Trophoblast cell (in vitro differentiated cells and primary cell): Measurements from ENCODE around the gene FBXO11.

ENCODE experiments used
- DNase-seq, 2 donors: peaks; one replicate each; pipeline ENCODE4 v3.0.0-alpha.2; 2016
- H2AFZ ChIP-seq: 2 replicates; pipeline ENCODE4 v1.6.1; 2013; ENCODE audit warnings: low read length, moderate library complexity, mild to moderate bottlenecking; ENCODE audit not compliant: insufficient read depth, poor library complexity
- H2AK5ac ChIP-seq: 2 replicates; pipeline ENCODE4 v1.6.1; 2013; ENCODE audit warnings: mild to moderate bottlenecking, low read length
- H2BK120ac ChIP-seq: 2 replicates; pipeline ENCODE4 v1.6.1; 2013; ENCODE audit warnings: low read length, mild to moderate bottlenecking, moderate library complexity; ENCODE audit not compliant: insufficient read depth, poor library complexity
- H2BK12ac ChIP-seq: 2 replicates; pipeline ENCODE4 v1.6.1; 2013; ENCODE audit warnings: mild to moderate bottlenecking, low read length, moderate library complexity
- H2BK5ac ChIP-seq: 2 replicates; pipeline ENCODE4 v1.6.1; 2013; ENCODE audit warnings: low read length, low read depth, moderate library complexity, mild to moderate bottlenecking; ENCODE audit not compliant: poor library complexity
- H3K14ac ChIP-seq: 2 replicates; pipeline ENCODE4 v1.6.1; 2013; ENCODE audit warnings: mild to moderate bottlenecking, low read length
- H3K18ac ChIP-seq: 2 replicates; pipeline ENCODE4 v1.6.1; 2013; ENCODE audit warnings: mild to moderate bottlenecking, low read length
- H3K23ac ChIP-seq: 2 replicates; pipeline ENCODE4 v1.6.1; 2013; ENCODE audit warnings: low read length
- H3K27ac ChIP-seq: 2 replicates; pipeline ENCODE4 v1.5.1; 2013; ENCODE audit warnings: low read depth, mild to moderate bottlenecking, inconsistent platforms, low read length, moderate library complexity
- H3K27me3 ChIP-seq: 2 replicates; pipeline ENCODE4 v1.6.1; 2013; ENCODE audit warnings: inconsistent platforms, mild to moderate bottlenecking, low read length, moderate library complexity; ENCODE audit not compliant: insufficient read depth
- H3K36me3 ChIP-seq, 2 experiments: 1 replicate in 1 of 2; 2 replicates in 1 of 2; pipeline ENCODE4 v1.6.1; 2013; ENCODE audit warnings: low read length in 2 of 2, mild to moderate bottlenecking in 2 of 2, moderate library complexity in 1 of 2; ENCODE audit not compliant: insufficient read depth in 2 of 2, control insufficient read depth in 1 of 2
- H3K4ac ChIP-seq: 2 replicates; pipeline ENCODE4 v1.6.1; 2013; ENCODE audit warnings: low read depth, mild to moderate bottlenecking, low read length, moderate library complexity
- H3K4me1 ChIP-seq, 2 experiments: 1 replicate in 1 of 2; 2 replicates in 1 of 2; pipeline ENCODE4 v1.6.1; 2013; ENCODE audit warnings: low read length in 2 of 2, mild to moderate bottlenecking in 2 of 2, moderate library complexity in 1 of 2; ENCODE audit not compliant: insufficient read depth in 2 of 2, control insufficient read depth in 1 of 2
- H3K4me2 ChIP-seq: 2 replicates; pipeline ENCODE4 v1.6.1; 2013; ENCODE audit warnings: inconsistent platforms, mild to moderate bottlenecking, low read length, moderate library complexity
- H3K4me3 ChIP-seq: 2 replicates; pipeline ENCODE4 v1.5.1; 2013; ENCODE audit warnings: mild to moderate bottlenecking, low read depth, low read length, inconsistent platforms
- H3K79me1 ChIP-seq: one replicate; pipeline ENCODE4 v1.6.1; 2013; ENCODE audit warnings: low read length
- H3K79me2 ChIP-seq: 2 replicates; pipeline ENCODE4 v1.6.1; 2013; ENCODE audit warnings: low read length, mild to moderate bottlenecking; ENCODE audit not compliant: control insufficient read depth, insufficient read depth, poor library complexity
- H3K9ac ChIP-seq: 2 replicates; pipeline ENCODE4 v1.6.1; 2013; ENCODE audit warnings: mild to moderate bottlenecking, low read length
- H3K9me3 ChIP-seq: 2 replicates; pipeline ENCODE4 v1.6.1; 2013; ENCODE audit warnings: low read depth, mild to moderate bottlenecking, control low read depth, inconsistent platforms, low read length; ENCODE audit not compliant: insufficient read depth
- H4K12ac ChIP-seq: 2 replicates; pipeline ENCODE4 v1.6.1; 2013; ENCODE audit warnings: low read depth, mild to moderate bottlenecking, low read length, moderate library complexity
- H4K8ac ChIP-seq: 2 replicates; pipeline ENCODE4 v1.6.1; 2013; ENCODE audit warnings: low read depth, mild to moderate bottlenecking, low read length, moderate library complexity
- H4K91ac ChIP-seq: one replicate; pipeline ENCODE4 v1.6.1; 2013; ENCODE audit warnings: low read depth, mild to moderate bottlenecking, low read length, moderate library complexity
- WGBS: extraction: QIAGEN DNeasy Blood & Tissue Kit; methylation state at CpG from one replicate; pipeline ENCODE4 v1.1.7; 2013; ENCODE audit warnings: missing lambda C conversion rate; ENCODE audit not compliant: insufficient read length, insufficient coverage; ENCODE audit errors: extremely low coverage; 5-methylcytosine and 5-hydroxymethylcytosine counted together

The FBXO11 gene

DNA sequence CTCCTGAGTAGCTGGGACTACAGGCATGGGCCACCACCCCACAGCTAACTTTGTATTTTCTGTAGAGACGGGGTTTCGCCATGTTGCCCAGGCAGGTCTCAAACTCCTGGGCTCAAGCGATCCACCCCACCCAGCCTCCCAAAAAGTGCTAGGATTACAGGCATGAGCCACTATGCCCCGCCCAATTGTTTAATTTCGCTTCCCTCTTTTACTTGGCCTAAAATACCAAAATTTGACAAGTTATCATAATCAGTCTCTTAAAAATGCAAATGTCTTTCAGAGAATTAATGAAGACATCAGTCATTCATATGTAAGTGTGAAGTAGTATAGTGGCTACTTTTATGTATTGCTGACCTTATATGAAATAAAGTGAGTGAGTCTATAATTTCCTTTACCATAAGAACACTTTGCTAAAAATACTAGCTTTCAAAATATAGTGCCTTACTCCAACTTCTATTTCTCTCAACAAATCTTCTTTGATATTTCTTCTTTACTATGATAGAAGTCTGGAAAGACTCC lies 9.8 kb downstream of the FBXO11 start:
- Histone ChIP-seq H3K36me3 (no peaks in the 10 kb centered on the region), H4K8ac (no peak overlapping the region), H3K23ac (no peak overlapping the region), H2AK5ac (no peak overlapping the region), H4K12ac (no peak overlapping the region), H3K14ac (no peak overlapping the region), H2AFZ (no peak overlapping the region), H3K9ac (no peak overlapping the region), H3K4ac (peak overlapping the region; percentile 99), H3K4me1 (no peaks in the 10 kb centered on the region), H3K4me2 (no peak overlapping the region), H3K4me3 (no peak overlapping the region), H3K18ac (no peak overlapping the region), H2BK120ac (no peak overlapping the region), H2BK5ac (no peak overlapping the region), H3K27ac (no peak overlapping the region), H4K91ac (no peak overlapping the region), H3K27me3 (no peaks in the 10 kb centered on the region), H2BK12ac (no peak overlapping the region), H3K9me3 (no peaks in the 10 kb centered on the region), H3K79me1 (no peaks in the 10 kb centered on the region), H3K79me2 (peaks cover 5% of the 10 kb centered on the region)
- WGBS, result no CpG with 5 or more reads among the region's 5 CpGs
- no peak for DNase-seq

DNA sequence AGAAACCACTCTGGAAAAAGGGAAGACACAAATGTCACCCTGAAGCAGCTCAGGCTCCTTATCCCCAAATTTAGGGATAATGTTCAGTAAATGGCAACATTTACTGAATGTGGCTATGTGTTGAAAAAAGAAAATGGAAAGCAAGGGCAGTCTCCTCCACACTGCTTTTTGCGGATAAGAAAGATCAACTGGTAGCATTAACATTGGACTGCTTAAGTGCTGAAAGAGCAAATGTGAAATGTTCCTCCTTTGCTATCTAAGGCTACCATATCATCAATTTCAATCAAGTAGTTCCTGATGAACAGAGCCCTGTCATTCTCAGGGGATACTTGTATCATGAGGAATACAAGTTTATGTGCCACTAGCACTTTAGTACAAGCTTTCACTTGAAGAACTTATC lies 12.5 kb downstream of the FBXO11 start:
- no peak overlapping the region for H2AFZ ChIP-seq
- no peak overlapping the region for H4K8ac ChIP-seq
- H3K4me3 ChIP-seq, result no peak overlapping the region
- H3K14ac ChIP-seq, result no peak overlapping the region
- no peaks in the 10 kb centered on the region for H3K27me3 ChIP-seq
- no peak overlapping the region for H4K12ac ChIP-seq
- H3K23ac ChIP-seq, result no peak overlapping the region
- H3K36me3 ChIP-seq, result peaks cover 0 to 1% of the 10 kb centered on the region in 2 experiments
- H3K79me1 ChIP-seq, result no peaks in the 10 kb centered on the region
- H3K4me2 ChIP-seq, result no peak overlapping the region
- no peak overlapping the region for H2BK12ac ChIP-seq
- no peak overlapping the region for H3K9ac ChIP-seq
- no peak overlapping the region for H2BK5ac ChIP-seq
- peaks cover 5% of the 10 kb centered on the region for H3K79me2 ChIP-seq
- H3K18ac ChIP-seq, result no peak overlapping the region
- no peak overlapping the region for H4K91ac ChIP-seq
- no peak for DNase-seq
- H3K27ac ChIP-seq, result no peak overlapping the region
- H2AK5ac ChIP-seq, result no peak overlapping the region
- no CpG with 5 or more reads among the region's 1 CpG for WGBS
- no peaks in the 10 kb centered on the region for H3K4me1 ChIP-seq
- H3K9me3 ChIP-seq, result no peaks in the 10 kb centered on the region
- H3K4ac ChIP-seq, result peak overlapping the region; percentile 91
- H2BK120ac ChIP-seq, result no peak overlapping the region

DNA sequence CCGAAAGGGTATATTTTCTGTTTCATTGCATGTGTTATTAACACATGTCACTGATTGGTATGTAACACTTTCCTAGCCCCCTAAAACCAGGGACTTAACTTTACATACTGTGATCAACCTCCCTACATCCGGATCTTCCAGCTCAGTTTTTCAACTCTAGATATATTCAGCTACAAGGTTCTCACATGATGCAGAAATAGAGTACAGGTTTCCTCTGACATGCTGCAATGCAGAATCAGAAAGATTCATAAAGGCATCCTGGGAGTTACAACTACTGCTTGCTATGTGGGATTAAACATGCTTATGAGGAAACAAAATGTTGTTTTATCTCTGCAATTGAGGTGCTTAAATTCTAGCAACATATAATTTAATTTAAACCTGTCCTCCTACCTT lies 14.0 kb downstream of the FBXO11 start:
- Histone ChIP-seq H4K91ac (no peak overlapping the region), H2BK5ac (no peak overlapping the region), H4K8ac (no peak overlapping the region), H3K79me2 (peaks cover 10% of the 10 kb centered on the region), H2BK120ac (no peak overlapping the region), H2AK5ac (no peak overlapping the region), H3K27ac (no peak overlapping the region), H3K79me1 (no peaks in the 10 kb centered on the region), H3K23ac (no peak overlapping the region), H4K12ac (no peak overlapping the region), H3K18ac (no peak overlapping the region), H2AFZ (no peak overlapping the region), H3K4me3 (no peak overlapping the region), H3K4ac (peak overlapping the region; percentile 58), H3K27me3 (no peaks in the 10 kb centered on the region), H3K9ac (no peak overlapping the region), H3K4me2 (no peak overlapping the region), H3K4me1 (no peaks in the 10 kb centered on the region), H3K36me3 (peaks cover 1 to 3% of the 10 kb centered on the region in 2 experiments), H3K14ac (no peak overlapping the region), H2BK12ac (no peak overlapping the region), H3K9me3 (no peaks in the 10 kb centered on the region)
- no CpG with 5 or more reads among the region's 2 CpGs for WGBS
- no peak for DNase-seq

DNA sequence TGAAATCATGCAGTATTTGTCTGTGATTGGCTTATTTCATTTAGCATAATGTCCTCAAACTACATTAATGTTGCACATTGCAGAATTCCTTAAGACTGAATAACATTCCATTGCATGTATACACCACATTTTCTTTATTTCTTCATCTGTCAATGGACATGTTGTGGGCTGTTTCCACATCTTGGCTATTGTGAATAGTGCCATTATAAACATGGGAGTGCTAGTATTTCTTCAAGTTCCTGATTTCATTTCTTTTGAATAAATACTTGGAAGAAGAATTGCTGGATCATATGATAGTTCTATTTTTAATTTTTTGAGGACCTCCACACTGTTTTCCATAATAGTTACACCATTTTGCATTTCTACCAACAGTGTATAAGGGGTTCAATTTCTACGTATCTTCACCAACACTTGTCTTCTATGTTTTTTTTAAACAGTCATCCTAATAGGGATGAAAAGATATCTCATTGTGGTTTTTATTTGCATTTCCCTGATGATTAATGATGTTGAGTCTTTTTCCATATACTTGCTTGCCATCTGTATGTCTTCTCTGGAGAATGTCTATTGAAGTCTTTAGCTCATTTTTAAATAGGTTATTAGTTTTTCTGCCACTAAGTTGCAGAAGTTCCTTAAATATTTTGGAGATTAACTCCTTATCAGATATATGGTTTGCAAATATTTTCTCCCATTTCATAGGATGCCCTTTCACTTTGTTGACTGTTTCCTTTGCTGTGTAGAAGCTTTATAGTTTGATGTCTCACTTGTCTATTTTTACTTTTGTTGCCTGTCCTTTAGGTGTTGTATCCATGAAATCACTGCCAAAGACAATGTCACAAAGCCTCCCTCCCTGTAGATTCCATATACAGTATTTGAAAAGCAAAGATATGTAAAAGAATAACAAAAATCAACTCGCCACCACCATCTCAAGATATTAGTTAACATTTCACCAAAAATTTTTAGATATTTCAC lies 14.6 kb downstream of the FBXO11 start:
- H3K4me2 ChIP-seq, result no peak overlapping the region
- DNase-seq, result no peak
- no peak overlapping the region for H2AK5ac ChIP-seq
- WGBS, result no CpG with 5 or more reads among the region's 2 CpGs
- no peak overlapping the region for H3K27ac ChIP-seq
- H3K9ac ChIP-seq, result no peak overlapping the region
- H4K8ac ChIP-seq, result no peak overlapping the region
- H3K79me2 ChIP-seq, result peaks cover 9% of the 10 kb centered on the region
- no peaks in the 10 kb centered on the region for H3K79me1 ChIP-seq
- no peak overlapping the region for H3K23ac ChIP-seq
- H4K91ac ChIP-seq, result no peak overlapping the region
- H3K27me3 ChIP-seq, result no peaks in the 10 kb centered on the region
- H3K4ac ChIP-seq, result peak overlapping the region; percentile 83
- no peak overlapping the region for H2BK5ac ChIP-seq
- no peak overlapping the region for H2BK12ac ChIP-seq
- no peak overlapping the region for H3K18ac ChIP-seq
- no peak overlapping the region for H3K14ac ChIP-seq
- H3K9me3 ChIP-seq, result no peaks in the 10 kb centered on the region
- no peak overlapping the region for H3K4me3 ChIP-seq
- H3K4me1 ChIP-seq, result no peaks in the 10 kb centered on the region
- no peak overlapping the region for H2BK120ac ChIP-seq
- H3K36me3 ChIP-seq, result peaks cover 1 to 3% of the 10 kb centered on the region in 2 experiments
- no peak overlapping the region for H2AFZ ChIP-seq
- no peak overlapping the region for H4K12ac ChIP-seq
